Dendritic cell treated with granulocyte-macrophage colony-stimulating factor and Interleukin-4, amounts not matched to agents 40 ng/mL and 50 ng/mL, for 4 days (primary cell): ENCODE results near the gene FAM131C.

Source experiments
- H3K27ac Mint-ChIP-seq: one replicate; pipeline ENCODE4 v1.8.0; 2022; ENCODE audit warnings: mild to moderate bottlenecking, mixed read lengths
- H3K27me3 Mint-ChIP-seq: one replicate; pipeline ENCODE4 v1.8.0; 2022; ENCODE audit warnings: mild to moderate bottlenecking, mixed read lengths
- H3K36me3 Mint-ChIP-seq: one replicate; pipeline ENCODE4 v1.8.0; 2022; ENCODE audit warnings: low read depth, mixed read lengths
- H3K4me1 Mint-ChIP-seq: one replicate; pipeline ENCODE4 v1.8.0; 2022; ENCODE audit warnings: low read depth, mixed read lengths
- H3K4me3 Mint-ChIP-seq: one replicate; pipeline ENCODE4 v1.8.0; 2022; ENCODE audit warnings: mild to moderate bottlenecking, moderate library complexity, mixed read lengths
- H3K9me3 Mint-ChIP-seq: one replicate; pipeline ENCODE4 v1.8.0; 2022; ENCODE audit warnings: mixed read lengths
- intact Hi-C: fragments of 100-400 bp; cut with micrococcal nuclease; formaldehyde crosslinking; loops from one replicate; pipeline ENCODE4 v1.15.0; 2022

Gene FAM131C

GRCh38 chr1:16076031-16076864, 2.8 kb upstream of the FAM131C start:
- H3K27me3 Mint-ChIP-seq, result peaks cover 48% of the 10 kb centered on the region
- H3K4me3 Mint-ChIP-seq, result no peak overlapping the region
- H3K9me3 Mint-ChIP-seq, result no peaks in the 10 kb centered on the region
- no peaks in the 10 kb centered on the region for H3K36me3 Mint-ChIP-seq
- intact Hi-C loops, result no loop called here
- H3K27ac Mint-ChIP-seq, result no peak overlapping the region
- H3K4me1 Mint-ChIP-seq, result peaks cover 10% of the 10 kb centered on the region

DNA sequence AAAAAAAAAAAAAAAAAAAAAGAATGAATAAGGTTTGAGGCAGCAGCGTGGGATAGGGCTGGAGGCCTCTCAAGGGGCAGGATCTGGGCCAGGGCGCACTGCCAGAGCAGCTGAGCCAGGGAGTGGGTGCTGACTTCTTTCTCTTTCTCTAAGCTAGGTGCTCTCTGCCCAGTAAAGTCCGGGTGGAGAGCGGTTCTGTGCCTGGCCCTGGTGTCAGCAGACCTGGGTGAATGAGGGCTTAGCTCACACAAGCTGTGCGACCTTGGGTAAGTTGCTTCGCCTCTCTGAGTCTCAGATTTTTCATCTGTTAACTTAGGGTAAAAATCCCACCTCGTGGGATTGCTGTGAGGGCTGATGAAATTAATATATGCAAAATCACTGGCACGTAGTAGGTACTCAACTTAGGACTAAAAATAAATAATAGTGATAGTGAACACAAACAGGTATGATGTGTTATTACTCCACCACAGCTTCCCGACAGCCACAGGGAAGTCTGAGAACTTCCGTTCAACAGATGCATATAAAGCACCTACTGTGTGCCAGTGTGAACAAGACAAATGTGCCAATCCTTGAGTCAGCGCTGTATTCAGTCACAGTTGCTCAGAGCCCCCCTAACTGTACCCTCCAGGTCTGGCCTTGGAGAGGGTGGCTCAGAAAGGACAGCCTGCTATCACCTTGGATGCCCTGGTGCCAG, 2.0 kb upstream of the FAM131C start:
- peaks cover 54% of the 10 kb centered on the region for H3K27me3 Mint-ChIP-seq

DNA sequence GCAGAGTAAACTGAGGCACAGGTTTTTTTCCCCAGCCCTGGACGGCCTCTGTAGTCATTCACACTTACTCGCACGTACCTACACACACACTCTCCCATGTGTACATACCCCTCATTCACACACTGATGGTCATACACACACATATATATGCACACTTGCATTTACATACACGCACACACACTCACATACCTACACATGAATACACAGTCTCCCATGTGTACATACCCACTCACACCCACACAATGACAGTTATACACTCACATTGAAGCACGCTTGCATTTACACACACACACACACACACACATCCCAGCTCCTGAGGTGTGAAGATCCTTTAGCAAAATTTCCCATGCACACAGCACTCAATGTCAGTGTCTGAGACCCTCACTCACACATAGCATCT, 766 bp upstream of the FAM131C start:
- H3K9me3 Mint-ChIP-seq, result no peaks in the 10 kb centered on the region
- no peak overlapping the region for H3K4me3 Mint-ChIP-seq
- no peaks in the 10 kb centered on the region for H3K36me3 Mint-ChIP-seq
- intact Hi-C loops, result no loop called here
- H3K4me1 Mint-ChIP-seq, result peaks cover 10% of the 10 kb centered on the region
- H3K27ac Mint-ChIP-seq, result no peak overlapping the region
- H3K27me3 Mint-ChIP-seq, result peaks cover 54% of the 10 kb centered on the region

More for the DNA sequence above, 2.0 kb upstream of the FAM131C start:
- Mint-ChIP-seq H3K27ac (no peak overlapping the region), H3K4me1 (peaks cover 10% of the 10 kb centered on the region), H3K4me3 (no peak overlapping the region), H3K36me3 (no peaks in the 10 kb centered on the region), H3K9me3 (no peaks in the 10 kb centered on the region)
- intact Hi-C loops, result no loop called here

DNA sequence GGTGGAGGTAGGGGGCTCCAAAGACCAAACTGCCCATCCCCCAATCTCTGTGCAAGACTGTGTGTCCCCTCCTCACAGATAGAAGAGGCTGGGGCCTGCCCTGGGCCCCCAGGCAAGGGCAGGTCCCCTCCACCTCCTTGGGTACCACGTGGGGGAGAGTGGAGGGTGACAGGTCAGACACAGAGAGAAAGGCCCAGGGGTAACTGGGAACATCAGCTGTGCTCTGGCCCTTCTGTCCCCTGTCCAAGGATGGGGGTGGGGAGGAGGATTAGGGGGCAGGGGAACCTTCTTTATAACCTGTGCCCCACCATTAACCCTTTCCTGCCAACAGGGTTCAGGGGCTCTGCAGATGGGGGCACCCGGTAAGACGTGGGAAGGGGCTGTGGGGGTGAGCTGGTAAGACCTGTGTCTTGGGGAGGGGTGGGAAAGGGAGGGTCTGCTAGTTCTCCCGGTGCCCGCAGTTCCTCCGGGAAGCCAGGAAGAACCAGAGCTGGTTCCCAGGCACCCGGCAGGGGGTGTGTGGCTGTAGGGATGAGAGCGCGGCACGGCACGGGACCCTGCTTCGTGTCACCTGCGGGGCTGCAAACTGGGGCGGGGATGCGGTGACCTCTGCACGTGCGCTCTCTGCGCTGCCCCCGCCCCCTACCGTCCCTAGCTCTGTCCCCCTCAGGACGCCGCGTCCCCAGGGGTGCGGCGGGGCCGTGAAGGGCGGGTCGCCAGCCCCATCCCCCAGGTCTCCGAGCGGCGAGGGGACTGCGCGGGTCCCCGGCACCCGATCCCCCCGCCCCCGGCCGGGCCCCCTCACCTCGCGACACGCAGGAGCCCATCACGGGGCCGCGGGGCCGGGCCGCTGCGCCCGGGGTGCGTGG, 601 bp downstream of the FAM131C start:
- Mint-ChIP-seq H3K36me3 (no peaks in the 10 kb centered on the region), H3K9me3 (no peaks in the 10 kb centered on the region), H3K27ac (no peak overlapping the region), H3K4me3 (no peak overlapping the region), H3K27me3 (peaks cover 55% of the 10 kb centered on the region), H3K4me1 (peaks cover 5% of the 10 kb centered on the region)
- intact Hi-C loops, result no loop called here

GRCh38 chr1:16072095-16072494, 1.4 kb downstream of the FAM131C start:
- peaks cover 55% of the 10 kb centered on the region for H3K27me3 Mint-ChIP-seq
- no peaks in the 10 kb centered on the region for H3K36me3 Mint-ChIP-seq
- no peaks in the 10 kb centered on the region for H3K9me3 Mint-ChIP-seq
- intact Hi-C loops, result no loop called here
- H3K4me3 Mint-ChIP-seq, result no peak overlapping the region
- H3K4me1 Mint-ChIP-seq, result peaks cover 5% of the 10 kb centered on the region
- no peak overlapping the region for H3K27ac Mint-ChIP-seq

DNA sequence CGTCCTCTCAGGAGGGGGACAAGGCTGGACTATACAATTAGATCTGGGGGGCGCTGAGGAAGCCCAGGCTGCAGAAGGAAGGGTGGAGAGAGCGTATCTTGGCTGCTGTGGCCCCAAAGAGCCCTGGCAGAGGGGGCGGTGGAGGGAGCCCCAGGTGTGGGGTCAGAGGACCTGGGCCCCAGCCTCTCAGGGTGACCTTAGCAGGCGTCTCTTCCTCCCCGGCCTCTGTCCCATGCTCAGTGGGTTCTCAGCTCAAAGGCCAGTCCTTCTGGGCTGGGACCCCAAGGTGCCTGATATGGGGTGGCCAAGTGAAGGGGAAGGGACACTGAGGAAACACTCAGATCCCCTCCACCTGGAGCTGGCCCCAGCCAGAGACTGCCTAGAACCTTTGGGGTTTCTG, 1.8 kb downstream of the FAM131C start:
- Mint-ChIP-seq H3K9me3 (no peaks in the 10 kb centered on the region), H3K4me1 (peaks cover 5% of the 10 kb centered on the region), H3K4me3 (no peak overlapping the region), H3K27me3 (peaks cover 54% of the 10 kb centered on the region), H3K27ac (no peak overlapping the region), H3K36me3 (no peaks in the 10 kb centered on the region)
- intact Hi-C loops, result no loop called here

- H3K27ac Mint-ChIP-seq, result no peak overlapping the region
- peaks cover 54% of the 10 kb centered on the region for H3K27me3 Mint-ChIP-seq
- no peaks in the 10 kb centered on the region for H3K36me3 Mint-ChIP-seq
- no peak overlapping the region for H3K4me3 Mint-ChIP-seq
- intact Hi-C loops, result no loop called here
- H3K4me1 Mint-ChIP-seq, result peaks cover 5% of the 10 kb centered on the region
- no peaks in the 10 kb centered on the region for H3K9me3 Mint-ChIP-seq
These were observed 2.7 kb downstream of the FAM131C start for GRCh38 chr1:16070640-16071355.

DNA sequence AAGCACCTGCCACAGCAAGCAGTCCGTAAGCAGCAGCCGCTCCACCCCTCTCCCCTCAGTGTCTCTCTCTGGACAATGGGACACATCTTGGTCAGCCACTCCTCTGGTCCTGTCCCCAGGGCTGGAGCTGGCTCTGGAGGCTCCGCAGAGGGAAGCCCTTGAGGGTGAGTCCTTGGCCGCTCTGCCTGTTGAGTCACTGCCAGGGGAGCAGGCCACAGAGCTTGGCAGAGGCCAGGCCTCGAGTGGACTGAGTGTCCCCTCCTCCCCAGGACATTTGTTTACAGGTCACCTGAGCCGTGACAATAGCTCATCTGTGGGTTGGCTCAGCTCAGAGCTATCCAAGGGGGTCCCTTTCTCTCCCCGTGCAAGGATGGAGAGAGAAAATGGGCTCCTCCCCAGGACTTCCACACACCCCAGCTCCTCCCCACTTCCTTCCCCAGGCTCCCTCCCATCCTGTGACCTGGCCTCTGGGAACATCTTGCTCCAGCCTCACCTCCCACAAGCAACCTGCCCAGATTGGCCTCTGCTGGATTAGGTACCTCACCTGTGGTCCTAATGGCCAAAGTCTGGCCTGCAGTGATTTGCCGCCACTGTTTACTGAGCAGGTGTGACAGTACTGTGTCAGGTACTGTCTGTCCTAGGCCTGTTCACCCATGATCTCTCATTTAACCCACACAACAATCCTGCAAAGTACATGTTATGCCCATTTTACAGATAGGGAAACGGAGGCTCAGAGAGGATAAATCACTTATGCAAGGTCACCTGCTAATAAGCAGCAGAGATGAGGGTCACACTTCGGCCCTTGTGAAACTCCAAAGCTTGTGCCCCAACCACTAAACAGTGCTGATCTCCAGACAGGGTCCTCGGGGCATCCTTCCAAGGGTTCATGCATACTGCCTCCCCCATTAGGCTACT, 4.8 kb downstream of the FAM131C start:
- intact Hi-C loops, result no loop called here
- Mint-ChIP-seq H3K36me3 (no peaks in the 10 kb centered on the region), H3K27me3 (peaks cover 57% of the 10 kb centered on the region), H3K9me3 (no peaks in the 10 kb centered on the region), H3K4me1 (peaks cover 9% of the 10 kb centered on the region), H3K27ac (no peak overlapping the region), H3K4me3 (no peak overlapping the region)

DNA sequence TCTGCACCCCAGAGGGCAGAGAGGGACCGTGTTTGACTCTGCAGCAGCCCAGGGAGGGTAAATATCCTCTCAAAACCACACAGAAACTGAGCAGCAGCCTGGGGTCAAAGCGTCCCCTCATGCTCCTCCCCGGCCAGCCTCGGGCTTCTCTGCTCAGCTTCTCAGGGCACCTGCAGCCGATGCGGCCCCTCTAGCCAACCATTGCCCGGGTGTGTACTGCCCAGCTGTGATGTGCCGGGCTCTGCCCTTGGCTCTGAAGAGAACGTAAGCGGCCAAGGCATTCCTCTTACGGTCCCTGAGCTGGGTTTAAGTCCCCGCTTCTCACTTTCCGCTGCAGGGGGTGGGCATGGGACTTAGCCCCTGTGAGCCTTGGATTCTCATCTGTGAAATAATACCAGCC, 5.5 kb downstream of the FAM131C start:
- Mint-ChIP-seq H3K4me3 (no peak overlapping the region), H3K36me3 (no peaks in the 10 kb centered on the region), H3K4me1 (peaks cover 9% of the 10 kb centered on the region), H3K27ac (no peak overlapping the region), H3K27me3 (peaks cover 58% of the 10 kb centered on the region), H3K9me3 (no peaks in the 10 kb centered on the region)
- intact Hi-C loops, result no loop called here

DNA sequence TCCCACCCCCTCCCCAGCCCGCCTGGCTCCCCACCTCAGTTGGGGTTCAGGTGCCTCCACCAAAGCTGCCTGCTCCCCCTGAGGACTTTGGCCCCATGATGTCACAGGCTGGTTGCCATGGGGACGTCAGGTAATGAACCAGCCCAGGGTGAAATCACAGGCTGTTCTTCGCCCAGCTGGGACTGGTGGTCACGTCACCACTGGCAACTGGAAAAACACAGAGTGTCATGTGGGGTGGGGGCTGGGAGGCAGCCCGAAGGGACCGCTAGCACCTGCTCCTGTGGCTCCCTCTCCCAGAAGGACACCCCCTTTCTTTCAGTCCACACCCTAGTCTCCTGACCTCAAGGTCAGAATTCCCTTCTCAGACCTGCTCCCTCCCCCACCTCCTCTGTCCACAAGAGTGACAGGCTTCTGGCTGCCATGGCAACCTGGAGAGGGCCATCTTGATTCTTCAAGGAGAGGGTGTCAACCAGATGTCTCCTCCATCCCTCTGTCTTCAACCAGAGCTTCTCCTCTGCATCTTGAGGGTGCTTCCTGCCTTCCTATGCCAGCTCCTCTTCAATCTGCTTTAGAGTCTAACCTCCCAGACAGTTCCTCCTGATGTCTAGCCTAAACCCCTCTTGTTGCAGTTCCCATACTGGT, 6.2 kb downstream of the FAM131C start:
- peaks cover 53% of the 10 kb centered on the region for H3K27me3 Mint-ChIP-seq
- intact Hi-C loops, result no loop called here
- peaks cover 9% of the 10 kb centered on the region for H3K4me1 Mint-ChIP-seq
- no peak overlapping the region for H3K4me3 Mint-ChIP-seq
- H3K36me3 Mint-ChIP-seq, result no peaks in the 10 kb centered on the region
- H3K9me3 Mint-ChIP-seq, result no peaks in the 10 kb centered on the region
- no peak overlapping the region for H3K27ac Mint-ChIP-seq

DNA sequence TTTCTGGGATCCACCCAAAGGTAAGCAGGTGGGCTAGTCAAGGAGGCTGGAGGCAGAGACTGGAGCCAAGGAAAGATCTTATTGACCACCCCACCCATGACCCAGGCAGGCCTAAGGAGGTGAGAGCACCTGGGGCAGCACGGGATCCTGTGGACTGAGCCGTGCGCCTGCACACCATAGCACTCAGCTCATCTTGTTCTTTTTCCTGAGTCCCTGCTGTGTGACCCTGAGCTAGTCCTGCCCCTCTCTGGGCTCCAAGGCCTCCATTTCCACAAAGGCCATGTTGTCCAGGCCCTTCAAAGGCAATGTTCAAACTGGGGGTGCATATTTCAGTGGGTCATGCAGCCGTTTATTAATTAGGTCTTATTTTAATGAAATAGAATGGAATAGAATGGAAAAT, 7.2 kb downstream of the FAM131C start:
- H3K9me3 Mint-ChIP-seq, result no peaks in the 10 kb centered on the region
- intact Hi-C loops, result no loop called here
- H3K27me3 Mint-ChIP-seq, result peaks cover 43% of the 10 kb centered on the region
- peaks cover 9% of the 10 kb centered on the region for H3K4me1 Mint-ChIP-seq
- H3K4me3 Mint-ChIP-seq, result no peak overlapping the region
- no peaks in the 10 kb centered on the region for H3K36me3 Mint-ChIP-seq
- H3K27ac Mint-ChIP-seq, result no peak overlapping the region

DNA sequence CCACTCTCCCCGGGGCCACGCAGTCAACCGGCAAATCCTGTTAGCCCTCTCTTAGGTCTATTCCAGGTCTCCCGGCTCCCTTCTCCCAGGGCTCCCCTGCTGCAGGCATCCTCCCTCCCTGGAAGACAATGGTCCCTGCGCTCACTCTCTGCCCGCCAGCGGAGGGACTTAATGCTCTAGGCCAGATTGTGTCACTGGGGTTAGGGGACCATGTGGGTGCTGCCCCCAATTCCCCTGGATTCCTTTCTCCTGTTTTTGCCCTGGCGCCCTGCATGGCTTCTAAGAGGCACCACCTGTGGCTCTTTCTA, 8.2 kb downstream of the FAM131C start:
- Mint-ChIP-seq H3K4me1 (peaks cover 9% of the 10 kb centered on the region), H3K4me3 (no peak overlapping the region), H3K9me3 (no peaks in the 10 kb centered on the region), H3K27ac (no peak overlapping the region), H3K27me3 (peaks cover 40% of the 10 kb centered on the region), H3K36me3 (no peaks in the 10 kb centered on the region)
- intact Hi-C loops, result no loop called here
